GM18867 (cell line): Measurements from ENCODE around the gene FAT4.

ENCODE experiments used
- ATAC-seq: cut with Tn5 transposase; IDR thresholded peaks from one replicate; pipeline ENCODE4 v1.9.1; 2021; ENCODE audit warnings: mild to moderate bottlenecking, moderate library complexity; ENCODE audit not compliant: unreplicated experiment

The FAT4 gene

DNA sequence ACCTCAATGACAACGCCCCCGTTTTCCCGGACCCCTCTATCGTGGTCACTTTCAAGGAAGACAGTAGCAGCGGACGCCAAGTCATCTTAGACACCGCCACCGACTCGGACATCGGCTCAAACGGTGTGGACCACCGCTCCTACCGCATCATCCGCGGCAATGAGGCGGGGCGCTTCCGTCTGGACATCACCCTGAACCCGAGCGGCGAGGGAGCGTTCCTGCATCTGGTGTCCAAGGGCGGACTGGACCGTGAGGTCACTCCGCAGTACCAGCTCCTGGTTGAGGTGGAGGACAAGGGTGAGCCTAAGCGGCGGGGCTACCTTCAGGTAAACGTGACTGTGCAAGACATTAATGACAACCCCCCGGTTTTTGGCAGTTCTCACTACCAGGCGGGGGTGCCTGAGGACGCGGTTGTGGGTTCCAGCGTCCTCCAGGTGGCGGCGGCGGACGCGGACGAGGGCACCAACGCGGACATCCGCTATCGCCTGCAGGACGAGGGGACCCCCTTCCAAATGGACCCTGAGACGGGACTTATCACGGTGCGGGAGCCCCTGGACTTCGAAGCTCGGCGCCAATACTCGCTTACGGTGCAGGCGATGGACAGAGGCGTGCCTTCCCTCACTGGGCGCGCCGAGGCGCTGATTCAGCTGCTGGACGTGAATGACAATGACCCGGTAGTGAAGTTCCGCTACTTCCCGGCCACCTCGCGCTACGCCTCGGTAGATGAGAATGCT, 2.2 kb downstream of the FAT4 start:
- no peak for ATAC-seq

- no peak for ATAC-seq
These were observed 2.7 kb downstream of the FAT4 start for GRCh38 chr4:125317525-125317877.

DNA sequence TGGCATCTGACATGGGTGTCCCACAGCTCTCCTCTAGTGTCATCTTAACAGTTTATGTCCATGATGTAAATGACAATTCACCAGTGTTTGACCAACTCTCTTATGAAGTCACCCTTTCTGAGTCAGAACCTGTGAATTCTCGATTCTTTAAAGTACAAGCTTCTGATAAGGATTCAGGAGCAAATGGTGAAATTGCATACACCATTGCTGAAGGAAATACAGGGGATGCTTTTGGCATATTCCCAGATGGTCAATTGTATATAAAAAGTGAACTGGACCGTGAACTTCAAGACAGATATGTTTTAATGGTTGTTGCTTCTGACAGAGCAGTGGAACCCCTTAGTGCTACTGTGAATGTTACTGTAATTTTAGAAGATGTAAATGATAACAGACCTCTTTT, 4.6 kb downstream of the FAT4 start:
- no peak for ATAC-seq

DNA sequence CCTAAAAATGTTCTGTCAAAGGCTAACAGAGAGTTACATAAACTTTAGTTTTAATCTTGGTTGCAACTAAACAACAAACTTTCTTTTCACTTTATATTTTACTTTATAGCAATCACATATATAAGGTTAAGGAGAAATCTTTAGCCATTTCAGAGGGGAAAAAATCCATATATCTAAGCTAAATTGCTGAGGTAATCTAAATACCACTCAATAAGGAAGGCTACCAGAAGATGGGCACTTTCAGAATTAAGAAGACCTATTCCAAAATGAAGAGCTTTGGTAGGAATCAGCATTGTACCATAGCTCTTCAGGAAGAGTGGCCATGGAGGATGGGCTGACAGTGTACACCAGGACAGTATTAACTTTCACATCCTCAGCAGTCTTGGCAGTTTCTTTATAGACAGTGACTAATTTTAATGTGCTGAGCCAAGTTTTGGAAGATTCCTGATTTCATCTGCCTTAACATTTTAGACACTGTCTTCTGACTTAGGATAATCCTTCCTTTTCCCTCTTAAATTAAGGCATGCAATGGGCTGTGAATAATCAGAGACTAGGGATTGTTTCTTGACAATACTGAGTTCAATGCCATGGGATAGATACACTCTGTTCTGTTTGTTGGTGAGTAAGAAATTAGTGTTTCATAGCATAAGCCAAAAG, 7.1 kb downstream of the FAT4 start:
- ATAC-seq = no peak

GRCh38 chr4:125322366-125322730, 7.6 kb downstream of the FAT4 start:
- ATAC-seq = no peak

- ATAC-seq = no peak
These were observed 8.9 kb downstream of the FAT4 start for GRCh38 chr4:125323654-125324053.

- ATAC-seq = no peak
These were observed 11.0 kb downstream of the FAT4 start for GRCh38 chr4:125325733-125326132.

DNA sequence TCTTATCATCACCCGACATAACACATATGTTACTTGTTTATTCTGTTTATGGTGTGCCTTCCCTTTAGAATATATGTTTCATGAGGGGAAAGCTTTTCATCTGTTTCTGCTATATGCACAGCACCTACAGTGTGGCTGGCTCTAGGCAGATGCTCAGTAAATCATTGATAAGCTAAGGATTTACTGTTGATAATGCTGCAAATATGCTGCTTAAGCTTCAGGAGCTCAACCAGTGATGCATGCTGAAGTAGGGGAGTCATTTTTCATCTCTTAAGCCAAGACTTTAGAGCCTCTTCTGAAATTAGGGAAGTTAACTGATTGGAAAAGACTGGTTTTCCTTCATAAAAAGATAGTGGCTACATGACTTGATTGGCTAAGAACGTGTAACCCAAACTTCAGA, 16.4 kb downstream of the FAT4 start:
- ATAC-seq = no peak

GRCh38 chr4:125334926-125335325, 20.2 kb downstream of the FAT4 start:
- no peak for ATAC-seq

GRCh38 chr4:125338814-125339213, 24.1 kb downstream of the FAT4 start:
- no peak for ATAC-seq

DNA sequence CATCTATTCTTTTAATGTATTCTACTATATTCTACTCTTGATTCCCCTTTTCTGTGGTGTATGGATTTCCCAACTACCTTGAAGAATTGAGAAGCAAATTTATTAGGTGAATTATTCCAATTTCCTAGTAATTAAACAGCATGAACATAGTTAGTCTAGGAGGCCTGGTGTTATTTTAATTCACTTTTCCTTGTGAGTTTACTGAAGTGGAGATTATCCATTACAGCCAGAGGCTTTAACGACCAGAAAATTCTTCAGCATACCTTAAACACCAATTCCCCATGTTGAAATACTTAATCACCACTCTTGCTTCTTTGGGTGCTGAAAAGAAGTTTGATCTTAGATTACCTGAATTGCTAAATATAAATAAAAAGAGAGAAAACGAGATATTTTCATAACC, 29.4 kb downstream of the FAT4 start:
- ATAC-seq = no peak

GRCh38 chr4:125346616-125347015, 31.9 kb downstream of the FAT4 start:
- ATAC-seq = no peak

DNA sequence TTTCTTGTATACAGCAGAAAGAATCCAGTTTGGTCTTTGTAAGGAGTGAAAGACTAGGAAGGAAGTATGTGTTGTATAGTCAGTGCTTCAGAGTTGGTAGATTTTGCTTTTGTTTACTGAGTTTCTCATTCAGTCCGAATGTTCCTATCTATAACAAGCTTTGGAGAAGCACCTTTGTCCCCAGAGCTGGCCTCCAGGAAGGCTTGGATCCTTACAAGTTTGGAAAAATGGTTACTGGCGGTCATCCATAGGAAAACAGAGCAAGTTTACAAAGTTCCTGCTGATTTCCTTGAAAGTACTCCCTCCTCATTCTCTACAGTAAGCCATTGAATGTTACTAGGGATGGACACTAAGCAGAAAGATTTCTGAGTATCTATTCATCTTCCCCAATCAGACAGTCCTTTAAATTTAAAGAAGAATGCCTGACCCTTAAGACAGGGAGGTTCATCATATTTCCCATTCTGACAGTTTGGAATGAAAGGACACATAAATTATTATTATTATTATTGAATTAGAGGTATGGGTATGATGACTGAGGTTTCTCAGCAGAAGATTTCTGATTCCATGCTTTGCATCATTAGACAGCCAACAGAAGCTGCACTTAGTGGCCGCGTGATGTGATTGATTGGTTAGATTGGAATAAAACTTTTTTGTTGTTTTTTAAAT, 35.8 kb downstream of the FAT4 start:
- ATAC-seq = no peak

GRCh38 chr4:125352521-125352920, 37.8 kb downstream of the FAT4 start:
- no peak for ATAC-seq

DNA sequence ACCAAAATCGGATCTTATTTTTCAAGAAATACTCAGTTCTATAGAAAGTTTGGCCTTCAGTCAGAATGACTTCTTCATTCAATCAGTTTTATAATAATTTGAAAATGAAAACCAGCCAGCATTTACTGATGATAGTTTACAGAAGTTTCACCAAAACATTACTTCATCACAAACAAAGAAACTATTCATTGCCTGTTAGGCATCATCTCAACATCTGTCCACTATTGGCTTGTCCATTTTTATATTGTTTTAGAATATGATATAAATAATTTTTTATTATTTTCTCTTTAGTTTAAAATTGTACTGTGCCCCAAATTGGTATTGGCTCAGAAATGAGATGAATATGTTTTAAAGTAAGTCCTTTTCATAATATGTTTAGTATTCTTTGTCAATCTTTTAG, 38.4 kb downstream of the FAT4 start:
- no peak for ATAC-seq

- ATAC-seq = no peak
These were observed 41.0 kb downstream of the FAT4 start for GRCh38 chr4:125355791-125356190.

DNA sequence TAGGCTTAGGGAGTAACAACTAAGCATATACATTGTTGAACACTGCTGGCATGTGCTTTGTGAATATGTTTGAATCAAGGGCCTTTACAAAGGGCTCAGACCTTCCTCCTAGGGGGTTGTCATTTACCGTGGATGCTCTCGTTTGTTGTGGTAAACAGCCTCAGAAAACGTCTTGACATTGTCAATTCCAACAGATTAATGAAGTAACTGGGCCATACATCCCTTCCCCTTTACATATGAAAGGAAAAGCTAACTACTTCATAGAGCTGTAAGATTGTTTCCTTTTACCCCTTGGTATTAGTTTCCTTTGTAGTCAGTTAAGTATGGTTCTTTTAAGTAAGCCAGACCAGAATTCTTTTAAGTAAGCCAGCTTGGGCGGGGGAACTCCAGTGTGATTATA, 42.9 kb downstream of the FAT4 start:
- ATAC-seq = no peak

DNA sequence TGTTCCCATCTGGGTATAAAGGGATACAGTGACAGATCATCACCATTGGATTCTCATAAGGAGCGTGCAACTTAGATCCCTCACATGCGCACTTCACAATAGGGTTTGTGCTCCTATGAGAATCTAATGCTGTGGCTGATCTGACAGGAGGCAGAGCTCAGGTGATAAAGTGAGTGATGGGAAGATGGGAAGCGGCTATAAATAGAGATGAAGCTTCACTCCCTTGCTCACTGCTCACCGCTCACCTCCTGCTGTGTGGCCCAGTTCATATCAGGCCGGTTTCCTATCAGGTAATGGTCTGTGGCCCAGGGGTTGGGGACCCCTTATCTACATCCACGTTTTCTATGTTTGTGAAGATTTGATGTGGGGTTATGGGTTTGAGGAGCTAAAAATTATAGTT, 43.7 kb downstream of the FAT4 start:
- ATAC-seq = no peak

DNA sequence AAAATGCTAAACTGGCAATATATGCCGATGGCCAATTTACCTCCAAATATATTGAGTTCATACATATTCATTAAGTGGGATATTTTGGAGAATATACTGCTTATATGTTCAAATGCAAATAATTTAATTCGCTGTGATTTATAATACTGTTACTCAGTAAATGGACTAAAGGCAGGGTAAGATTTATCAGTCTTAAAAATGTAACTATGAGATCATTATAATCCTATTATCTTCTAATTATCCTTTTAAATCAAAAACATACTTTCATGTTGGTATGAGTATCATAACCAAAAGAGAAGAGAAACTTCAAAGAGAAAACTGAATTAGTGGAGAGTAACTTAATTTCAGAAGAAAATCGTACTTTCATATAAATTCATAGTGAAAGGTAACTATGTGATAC, 44.6 kb downstream of the FAT4 start:
- no peak for ATAC-seq

GRCh38 chr4:125359960-125360634, 45.3 kb downstream of the FAT4 start:
- no peak for ATAC-seq

DNA sequence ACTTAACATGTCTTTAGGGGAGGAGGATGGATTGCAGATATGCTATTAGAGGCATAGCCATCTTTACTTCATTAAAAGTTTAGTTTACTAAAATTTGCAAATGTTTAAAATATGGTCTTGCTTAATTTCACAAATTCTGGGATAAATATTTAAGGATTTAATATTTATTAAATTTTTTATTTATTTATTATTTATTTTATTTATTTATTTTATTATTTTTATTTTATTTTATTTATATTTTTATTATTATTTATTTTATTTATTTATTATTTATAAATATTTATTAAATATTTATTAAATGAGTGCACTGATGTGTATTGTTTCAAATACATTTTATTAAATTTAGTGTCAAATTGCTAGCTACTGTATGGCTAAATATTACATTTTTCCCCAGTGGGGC, 46.0 kb downstream of the FAT4 start:
- ATAC-seq = no peak
